Stimulated activated naive CD4-positive, alpha-beta T cell treated with Interleukin-2 at 50 U/mL for 16 hours (primary cell): ENCODE measurements around the gene SYTL3.
"Not testable (repeated sequence)": the region's sequence is repeated elsewhere in the genome, so short reads cannot be mapped to it uniquely, and the experiment has no call there.

ENCODE experiments used
- DNase-seq: peaks from one replicate; lab custom pipeline; 2025; lab: John Stamatoyannopoulos, UW

The SYTL3 gene

DNA sequence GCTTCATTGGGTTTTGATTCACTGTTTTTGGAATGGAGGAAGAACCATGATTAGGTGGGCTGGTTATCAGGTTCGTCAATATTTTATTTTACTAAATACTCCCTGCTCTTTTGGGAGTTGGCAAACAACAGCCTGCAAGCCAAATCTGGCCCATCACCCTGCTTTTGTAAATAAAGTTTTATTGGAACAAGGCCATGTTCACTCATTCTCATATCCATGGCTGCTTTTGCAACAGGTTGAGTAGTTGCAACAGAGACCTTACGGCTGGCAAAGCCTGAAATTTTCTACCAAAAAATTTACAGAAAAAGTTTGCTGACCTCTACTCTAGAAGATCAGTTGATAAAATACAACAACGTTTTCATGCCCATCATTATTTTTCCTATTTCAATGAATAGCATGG, 45.1 kb downstream of the SYTL3 start:
- no peak for DNase-seq

- no peak for DNase-seq
Measured at GRCh38 chr6:158697811-158698210, 48.0 kb downstream of the SYTL3 start.

DNA sequence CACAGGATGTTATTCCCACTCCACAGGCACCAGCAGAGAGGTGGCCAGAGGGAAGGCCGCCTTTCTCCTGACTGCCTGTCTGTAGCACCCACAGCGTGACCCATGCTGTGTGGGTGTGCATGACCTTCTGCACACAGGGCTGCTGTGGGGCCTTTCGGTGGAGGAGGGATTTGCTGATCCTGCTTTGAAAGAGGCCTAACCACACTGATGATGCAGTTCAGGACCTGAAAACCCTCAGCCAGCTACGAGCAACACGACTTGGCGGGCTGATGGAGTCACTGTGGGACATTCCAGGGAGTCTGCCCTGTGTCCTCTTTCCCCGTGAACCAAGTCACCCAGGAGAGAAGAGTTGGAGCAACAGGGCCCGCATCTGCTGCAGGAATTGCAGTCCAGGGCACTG, 49.1 kb downstream of the SYTL3 start:
- DNase-seq = no peak

- DNase-seq = not testable (repeated sequence)
Measured at GRCh38 chr6:158701268-158701667, 51.4 kb downstream of the SYTL3 start.

- DNase-seq = no peak
Measured at GRCh38 chr6:158703111-158703836, 53.4 kb downstream of the SYTL3 start.

GRCh38 chr6:158703837-158704822, 54.3 kb downstream of the SYTL3 start:
- DNase-seq = peak; percentile 66

DNA sequence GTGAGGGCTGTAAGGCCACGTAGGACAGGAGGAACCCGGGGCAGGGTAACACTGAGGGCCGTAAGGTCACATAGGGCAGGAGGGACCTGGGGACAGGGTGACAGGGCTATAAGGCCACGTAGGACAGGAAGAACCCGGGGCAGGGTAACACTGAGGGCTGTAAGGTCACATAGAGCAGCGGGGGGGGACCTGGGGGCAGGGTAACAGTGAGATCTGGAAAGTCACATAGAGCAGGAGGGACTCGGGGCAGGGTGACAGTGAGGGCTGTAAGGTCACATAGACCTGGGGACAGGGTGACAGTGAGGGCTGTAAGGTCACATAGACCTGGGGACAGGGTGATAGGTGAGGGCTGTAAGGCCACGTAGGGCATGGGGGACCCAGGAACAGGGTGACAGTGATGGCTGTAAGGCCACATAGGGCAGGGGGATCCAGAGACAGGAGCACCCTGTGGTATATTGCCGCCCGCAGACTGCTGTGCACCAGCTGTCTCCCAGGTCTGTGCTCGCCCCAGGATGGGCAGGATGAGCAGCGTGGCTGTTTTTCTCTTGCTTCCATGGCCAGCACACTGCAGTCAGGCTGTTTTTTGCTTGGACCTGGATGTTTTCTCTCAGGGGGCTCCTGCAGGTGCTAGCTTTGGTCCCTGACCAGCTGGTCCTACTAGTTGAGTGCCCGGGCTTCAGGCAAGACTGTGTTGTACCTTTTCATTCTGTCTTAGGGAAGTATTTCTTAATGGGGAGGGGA, 55.7 kb downstream of the SYTL3 start:
- DNase-seq = no peak

DNA sequence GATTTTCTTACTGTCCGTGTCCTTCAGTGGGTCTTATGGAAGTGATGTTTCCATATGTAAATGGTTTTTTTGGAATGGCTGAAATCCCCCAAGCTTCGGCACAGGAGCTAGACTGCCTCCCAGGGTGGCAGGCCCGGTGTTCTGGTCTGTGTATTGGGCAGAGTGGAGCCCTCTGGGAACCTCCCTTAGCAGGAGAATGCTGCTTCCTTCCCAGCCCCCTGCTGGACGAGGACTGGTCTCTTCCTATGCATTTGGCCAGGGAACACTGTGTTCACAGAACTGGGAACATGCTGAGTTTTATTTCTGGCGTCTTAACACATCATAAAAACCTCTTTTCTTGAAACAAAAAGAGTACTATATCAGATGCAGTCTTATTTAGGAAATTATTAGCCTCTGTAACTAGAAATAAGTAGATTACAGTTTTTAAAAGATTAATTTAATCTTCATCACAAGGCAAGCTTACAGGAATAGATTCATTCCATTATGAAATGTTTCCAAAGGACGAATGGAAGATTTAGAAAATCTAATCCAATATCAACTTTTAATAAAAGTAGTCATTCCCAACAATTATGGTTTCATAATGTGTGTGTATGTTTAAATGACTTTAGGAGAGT, 56.6 kb downstream of the SYTL3 start:
- no peak for DNase-seq

- DNase-seq = no peak
Measured at GRCh38 chr6:158707120-158707820, 57.4 kb downstream of the SYTL3 start.

- DNase-seq = no peak
Measured at GRCh38 chr6:158707821-158708195, 58.0 kb downstream of the SYTL3 start.

GRCh38 chr6:158708239-158708638, 58.4 kb downstream of the SYTL3 start:
- DNase-seq = no peak

GRCh38 chr6:158709809-158710208, 60.0 kb downstream of the SYTL3 start:
- no peak for DNase-seq

- no peak for DNase-seq
Measured at GRCh38 chr6:158711264-158711663, 61.4 kb downstream of the SYTL3 start.

- DNase-seq = no peak
Measured at GRCh38 chr6:158713469-158713868, 63.6 kb downstream of the SYTL3 start.

- no peak for DNase-seq
Measured at GRCh38 chr6:158714706-158715105, 64.9 kb downstream of the SYTL3 start.

GRCh38 chr6:158715330-158716311, 65.8 kb downstream of the SYTL3 start:
- no peak for DNase-seq

DNA sequence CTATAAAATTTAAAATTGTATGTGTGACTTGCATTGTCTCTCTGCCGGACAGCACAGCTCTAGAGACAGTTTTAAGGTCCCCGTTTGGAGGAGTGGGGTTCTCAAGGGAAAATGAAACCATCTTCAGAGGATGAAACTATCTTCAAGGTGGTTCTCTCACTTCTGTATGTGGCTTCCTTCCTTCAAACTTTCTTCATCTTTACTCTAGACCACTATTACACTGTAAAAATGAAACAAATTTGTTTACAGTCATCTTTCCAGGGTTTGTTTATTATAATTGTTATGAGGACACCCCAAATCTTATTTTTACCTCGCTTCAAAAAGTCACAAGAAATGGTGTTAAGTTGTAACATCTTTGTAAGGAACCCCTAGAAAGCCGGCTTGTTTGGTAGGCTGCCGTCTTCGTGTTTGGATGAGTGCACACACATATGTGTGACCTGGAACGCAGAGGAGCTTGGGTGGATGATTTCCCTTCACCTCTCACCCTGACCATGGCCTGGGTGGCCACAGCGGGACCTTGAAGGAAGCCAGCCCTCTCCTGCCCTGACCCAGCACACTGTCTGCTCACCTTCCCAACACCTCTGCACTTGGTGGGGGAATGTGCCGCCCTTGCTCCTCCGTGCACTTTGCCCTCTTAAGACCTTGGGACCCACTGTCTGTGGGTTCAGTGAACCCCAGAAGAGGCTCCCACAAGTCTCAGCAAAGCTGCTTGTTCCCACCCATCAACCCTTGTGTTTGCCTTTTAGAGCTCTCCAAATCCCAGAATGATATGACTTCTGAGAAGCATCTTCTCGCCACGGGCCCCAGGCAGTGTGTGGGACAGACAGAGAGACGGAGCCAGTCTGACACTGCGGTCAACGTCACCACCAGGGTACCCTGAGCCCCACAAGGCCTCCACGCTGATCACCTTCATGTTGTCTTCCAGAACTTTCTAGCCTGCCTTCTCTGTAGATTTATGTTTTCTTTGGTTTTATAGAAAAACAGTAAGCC, 67.8 kb downstream of the SYTL3 start:
- no peak for DNase-seq

DNA sequence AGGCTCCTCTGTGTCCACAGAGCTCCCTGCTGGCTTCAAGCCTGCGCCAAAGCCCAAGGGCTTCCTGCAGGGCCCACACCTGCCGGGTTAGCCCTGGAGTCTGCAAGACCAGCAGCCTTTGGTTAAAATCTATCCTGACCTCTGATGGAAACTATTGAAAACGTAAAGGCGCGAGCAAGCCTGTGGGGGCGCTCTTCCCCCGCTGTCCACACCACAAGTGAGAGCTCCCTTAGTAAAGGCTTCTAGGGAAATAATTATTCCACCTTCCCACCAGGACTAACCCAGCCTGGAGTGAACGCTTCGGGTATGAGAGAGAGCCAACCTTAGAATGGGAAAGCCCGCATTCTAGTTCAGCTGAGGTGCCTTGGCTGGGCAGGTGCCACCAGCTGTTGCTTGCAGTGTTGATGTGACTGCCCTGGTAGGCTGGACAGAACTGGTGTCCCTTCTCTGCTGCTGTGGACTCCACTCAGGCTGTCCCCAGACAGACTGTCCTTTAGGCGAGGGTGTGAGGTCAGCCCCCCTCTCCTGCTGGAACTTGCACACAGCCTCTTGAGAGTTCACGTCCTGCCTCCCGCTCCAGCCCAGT, 68.7 kb downstream of the SYTL3 start:
- DNase-seq = no peak
